ENCODE data around the gene MARK1. TPM values are rescaled to one million over a fixed set of nuclear protein-coding genes. Genes with fewer than 3 reads are reported as not detected.

The MARK1 gene
- total RNA-seq, 4 donors from 2014 or later = 3.9 to 11.3 (median 6.6) TPM

- 82 to 94% methylated on average over 4 to 16 of the region's 16 CpGs for WGBS, 2 donors
- TF ChIP-seq POLR2A (IDR thresholded peaks at IDR 0.05) = no peak
- Histone ChIP-seq H3K4me1 (peaks cover 0 to 18% (median 3%) of the 10 kb centered on the region in 3 donors), H3K27ac (no peak overlapping the region), H3K36me3 (no peaks in the 10 kb centered on the region), H3K9me3 (no peaks in the 10 kb centered on the region), H3K27me3 (peaks cover 0 to 20% (median 0%) of the 10 kb centered on the region in 4 donors), H3K4me3 (no peak overlapping the region)
- DNase-seq = no peak
- intact Hi-C loops (cut with DNase I) = loop anchor here (10.0 kb wide), 1 partner anchor 78 kb away; no protein-coding TSS in a partner anchor
Observed at GRCh38 chr1:220696226-220696862, 168.4 kb downstream of the MARK1 start.

GRCh38 chr1:220696863-220697231, 168.9 kb downstream of the MARK1 start:
- Histone ChIP-seq H3K36me3 (no peaks in the 10 kb centered on the region), H3K4me1 (peaks cover 0 to 17% (median 3%) of the 10 kb centered on the region in 3 donors), H3K27me3 (peaks cover 0 to 20% (median 0%) of the 10 kb centered on the region in 4 donors), H3K4me3 (no peak overlapping the region), H3K27ac (no peak overlapping the region), H3K9me3 (no peaks in the 10 kb centered on the region)
- TF ChIP-seq POLR2A (IDR thresholded peaks at IDR 0.05) = no peak
- TF ChIP-seq CTCF (IDR thresholded peaks at IDR 0.05) = no peak
- WGBS, 2 donors = 60 to 71% methylated on average over 9 of the region's 9 CpGs
- intact Hi-C loops (cut with DNase I) = loop anchor here (10.0 kb wide), 1 partner anchor 78 kb away; no protein-coding TSS in a partner anchor
- no peak for DNase-seq

GRCh38 chr1:220697326-220697725, 169.4 kb downstream of the MARK1 start:
- H3K27ac ChIP-seq = no peak overlapping the region
- H3K27me3 ChIP-seq = peaks cover 0 to 21% (median 0%) of the 10 kb centered on the region in 4 donors
- no peaks in the 10 kb centered on the region for H3K9me3 ChIP-seq
- TF ChIP-seq POLR2A (IDR thresholded peaks at IDR 0.05) = no peak
- no peak for TF ChIP-seq CTCF (IDR thresholded peaks at IDR 0.05)
- H3K36me3 ChIP-seq = no peaks in the 10 kb centered on the region
- intact Hi-C loops (cut with DNase I) = loop anchor here (10.0 kb wide), 1 partner anchor 77 kb away; no protein-coding TSS in a partner anchor
- peaks cover 0 to 17% (median 3%) of the 10 kb centered on the region in 3 donors for H3K4me1 ChIP-seq
- 82% methylated on average over 3 to 6 of the region's 6 CpGs for WGBS, 2 donors
- DNase-seq = no peak
- H3K4me3 ChIP-seq = no peak overlapping the region

DNA sequence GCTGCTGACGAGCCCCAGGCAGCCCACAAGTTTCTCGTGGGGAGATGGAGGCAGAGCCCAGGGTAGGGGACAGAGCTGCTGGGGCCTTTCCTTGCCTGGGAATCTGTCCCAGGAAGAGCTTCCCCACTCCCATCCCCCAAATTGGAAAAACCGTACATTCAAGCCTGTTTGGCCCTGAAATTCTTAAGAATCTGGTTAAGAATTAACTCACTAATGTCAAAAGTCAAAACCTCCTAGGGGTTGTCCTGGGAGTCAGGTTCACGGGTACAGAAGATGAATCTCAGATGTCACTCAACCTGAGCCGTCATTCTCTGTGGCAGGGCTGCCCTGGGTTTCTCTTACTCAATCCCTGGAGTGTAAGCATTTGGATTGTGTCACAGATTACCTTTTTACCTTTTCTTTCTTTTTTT, 170.7 kb downstream of the MARK1 start:
- Histone ChIP-seq H3K4me1 (peaks cover 0 to 17% (median 3%) of the 10 kb centered on the region in 3 donors), H3K36me3 (no peaks in the 10 kb centered on the region), H3K4me3 (no peak overlapping the region), H3K27ac (no peak overlapping the region), H3K27me3 (peaks cover 0 to 34% (median 0%) of the 10 kb centered on the region in 4 donors), H3K9me3 (no peaks in the 10 kb centered on the region)
- no peak for DNase-seq
- intact Hi-C loops (cut with DNase I) = loop anchor here (10.0 kb wide), 1 partner anchor 76 kb away; no protein-coding TSS in a partner anchor
- TF ChIP-seq CTCF (IDR thresholded peaks at IDR 0.05) = no peak
- no peak for TF ChIP-seq POLR2A (IDR thresholded peaks at IDR 0.05)
- WGBS, 2 donors = 82 to 92% methylated on average over 5 of the region's 5 CpGs

GRCh38 chr1:220699044-220699443, 171.1 kb downstream of the MARK1 start:
- no peaks in the 10 kb centered on the region for H3K9me3 ChIP-seq
- 85 to 100% methylated on average over 2 of the region's 3 CpGs for WGBS, 2 donors
- intact Hi-C loops (cut with DNase I) = loop anchor here (10.0 kb wide), 1 partner anchor 76 kb away; no protein-coding TSS in a partner anchor

More at GRCh38 chr1:220699044-220699443, 171.1 kb downstream of the MARK1 start:
- Histone ChIP-seq H3K4me3 (no peak overlapping the region), H3K4me1 (peaks cover 0 to 17% (median 3%) of the 10 kb centered on the region in 3 donors), H3K36me3 (no peaks in the 10 kb centered on the region), H3K27ac (no peak overlapping the region), H3K27me3 (peaks cover 0 to 36% (median 0%) of the 10 kb centered on the region in 4 donors)
- DNase-seq = no peak
- TF ChIP-seq CTCF (IDR thresholded peaks at IDR 0.05) (no peak), POLR2A (IDR thresholded peaks at IDR 0.05) (no peak)

Measured in esophagus squamous epithelium (tissue), 5 donors.